Measurements from ENCODE around the gene RUNDC3A. TPM values are rescaled to one million over a fixed set of nuclear protein-coding genes. Genes with fewer than 3 reads are reported as not detected.

The RUNDC3A gene
- polyA plus RNA-seq, 1 experiment = 0.58 TPM

GRCh38 chr17:44349553-44350070 lies 41.2 kb downstream of the RUNDC3A start:
- CTCF ChIA-PET = interaction anchor here (0.8 to 7.1 kb wide), 12 partner anchors 8 to 306 kb away, joined by 3 to 69 read pairs (median 4); partner anchors contain the start of gene FAM171A2
- no peak for TF ChIP-seq CTCF (IDR thresholded peaks at IDR 0.05; ENCODE audit: insufficient read depth, low read depth, low read length)
- Histone ChIP-seq H3K27me3 (ENCODE audit: control insufficient read depth, insufficient read depth, low read length) (no peaks in the 10 kb centered on the region), H3K4me3 (ENCODE audit: low read depth, low read length) (no peak overlapping the region), H3K36me3 (ENCODE audit: control insufficient read depth, insufficient read depth, low read length) (peaks cover 22% of the 10 kb centered on the region)
- DNase-seq (ENCODE audit: low read depth) = no peak
- POLR2A ChIA-PET = no interaction called here

- CTCF ChIA-PET = interaction anchor here (0.8 to 7.1 kb wide), 12 partner anchors 10 to 193 kb away, joined by 3 to 69 read pairs (median 4); partner anchors contain the start of gene FAM171A2
- TF ChIP-seq CTCF (IDR thresholded peaks at IDR 0.05; ENCODE audit: insufficient read depth, low read depth, low read length) = peak; percentile 85
- POLR2A ChIA-PET = no interaction called here
- Histone ChIP-seq H3K36me3 (ENCODE audit: control insufficient read depth, insufficient read depth, low read length) (peaks cover 22% of the 10 kb centered on the region), H3K27me3 (ENCODE audit: control insufficient read depth, insufficient read depth, low read length) (no peaks in the 10 kb centered on the region), H3K4me3 (ENCODE audit: low read depth, low read length) (no peak overlapping the region)
- no peak for DNase-seq (ENCODE audit: low read depth)
Measured at GRCh38 chr17:44350733-44351226, 42.4 kb downstream of the RUNDC3A start.

GRCh38 chr17:44351464-44351863 lies 43.1 kb downstream of the RUNDC3A start:
- H3K36me3 ChIP-seq (ENCODE audit: control insufficient read depth, insufficient read depth, low read length) = peaks cover 22% of the 10 kb centered on the region
- no peaks in the 10 kb centered on the region for H3K27me3 ChIP-seq (ENCODE audit: control insufficient read depth, insufficient read depth, low read length)
- CTCF ChIA-PET = interaction anchor here (1.0 to 7.1 kb wide), 7 partner anchors 10 to 171 kb away, joined by 3 to 69 read pairs (median 6); partner anchors contain the start of gene FAM171A2
- POLR2A ChIA-PET = no interaction called here
- no peak for DNase-seq (ENCODE audit: low read depth)
- no peak for TF ChIP-seq CTCF (IDR thresholded peaks at IDR 0.05; ENCODE audit: insufficient read depth, low read depth, low read length)
- no peak overlapping the region for H3K4me3 ChIP-seq (ENCODE audit: low read depth, low read length)

- CTCF ChIA-PET = interaction anchor here (1.0 to 7.1 kb wide), 7 partner anchors 9 to 171 kb away, joined by 3 to 69 read pairs (median 6); partner anchors contain the start of gene FAM171A2
- Histone ChIP-seq H3K4me3 (ENCODE audit: low read depth, low read length) (no peak overlapping the region), H3K36me3 (ENCODE audit: control insufficient read depth, insufficient read depth, low read length) (peaks cover 22% of the 10 kb centered on the region), H3K27me3 (ENCODE audit: control insufficient read depth, insufficient read depth, low read length) (no peaks in the 10 kb centered on the region)
- no peak for TF ChIP-seq CTCF (IDR thresholded peaks at IDR 0.05; ENCODE audit: insufficient read depth, low read depth, low read length)
- DNase-seq (ENCODE audit: low read depth) = no peak
- POLR2A ChIA-PET = no interaction called here
Measured at GRCh38 chr17:44351961-44352827, 43.8 kb downstream of the RUNDC3A start.

Data from BJ (cell line).